Left ventricle myocardium inferior (tissue), 1 donor: ENCODE results near the gene EIF3L. TPM values are rescaled to one million over a fixed set of nuclear protein-coding genes. Genes with fewer than 3 reads are reported as not detected.
"Not testable (repeated sequence)": the region's sequence is repeated elsewhere in the genome, so short reads cannot be mapped to it uniquely, and the experiment has no call there.

Source experiments
- DNase-seq: peaks from one replicate; pipeline ENCODE4 v3.0.0-alpha.2; 2020
- H3K27ac ChIP-seq: fragments of 200-600 bp; replicated peaks from 2 replicates; pipeline ENCODE4 v1.8.0; 2021
- H3K27me3 ChIP-seq: fragments of 200-600 bp; 2 replicates; pipeline ENCODE4 v1.8.0; 2021; ENCODE audit warnings: low read depth
- H3K36me3 ChIP-seq: fragments of 200-600 bp; 2 replicates; pipeline ENCODE4 v1.8.0; 2021
- H3K4me1 ChIP-seq: fragments of 200-600 bp; 2 replicates; pipeline ENCODE4 v1.8.0; 2021
- H3K4me3 ChIP-seq: fragments of 200-600 bp; 2 replicates; pipeline ENCODE4 v1.8.0; 2021; ENCODE audit warnings: mild to moderate bottlenecking, moderate library complexity
- H3K9me3 ChIP-seq: fragments of 200-600 bp; replicated peaks from 2 replicates; pipeline ENCODE4 v1.8.0; 2021
- CTCF ChIP-seq: fragments of 200-600 bp; IDR thresholded peaks from 2 replicates; pipeline ENCODE4 v1.8.0; 2021; ENCODE audit warnings: antibody characterized with exemption, mild to moderate bottlenecking, borderline replicate concordance
- intact Hi-C: fragments of 100-400 bp; cut with micrococcal nuclease; formaldehyde crosslinking; loops from one replicate; pipeline ENCODE4 v1.11.0; 2022
- long read RNA-seq: library from polyadenylated mRNA; unstranded; transcript quantifications from one replicate; pipeline ENCODE4 v2.0.0, GENCODE V29; 2021
- total RNA-seq: library from RNA; stranded (reverse); fragmentation: NEBNext Ultra II Directional; extraction: Animal tissue kit (Norgen Biotek cat#: 25700); gene quantifications from one replicate; pipeline ENCODE4 v1.2.1, GENCODE V29; 2021
- donor health status: DM: no; HTN: yes; CAD: no; lungs with severe emphysema.

Gene EIF3L
- total RNA-seq, result 379 TPM
- long read RNA-seq, transcript EIF3L-203 (13 exons, 3,220 nt), result major isoform, 424 of 470 reads
- long read RNA-seq, partial matches to known transcripts, result 25 of 470 reads
- long read RNA-seq, other reads (novel, unspliced or antisense), result 20 of 470 reads

- peak; percentile 89 for DNase-seq
- intact Hi-C loops, result no loop called here
- no peaks in the 10 kb centered on the region for H3K27me3 ChIP-seq
- peaks cover 64% of the 10 kb centered on the region for H3K4me1 ChIP-seq
- TF ChIP-seq CTCF, result no peak
- H3K27ac ChIP-seq, result peak within 1 kb of the TSS; percentile 93
- H3K36me3 ChIP-seq, result peaks cover 33% of the 10 kb centered on the region
- peak within 1 kb of the TSS; percentile 80 for H3K4me3 ChIP-seq
- H3K9me3 ChIP-seq, result no peaks in the 10 kb centered on the region
Measured at GRCh38 chr22:37849089-37849751, at the start of gene EIF3L. TSS of gene EIF3L (plus strand) at chr22:37849419. CDS start at chr22:37849450, 31 bp downstream.

GRCh38 chr22:37799979-37800378, 49.2 kb upstream of the EIF3L start:
- H3K4me1 ChIP-seq, result peaks cover 27% of the 10 kb centered on the region
- not testable (repeated sequence) for H3K36me3 ChIP-seq, H3K27ac ChIP-seq, DNase-seq, H3K27me3 ChIP-seq, H3K9me3 ChIP-seq, H3K4me3 ChIP-seq
- intact Hi-C loops, result loop anchor here (10.0 kb wide), 1 partner anchor 155 kb away; no protein-coding TSS in a partner anchor

GRCh38 chr22:37801946-37802309, 47.3 kb upstream of the EIF3L start:
- no peaks in the 10 kb centered on the region for H3K27me3 ChIP-seq
- H3K4me1 ChIP-seq, result peaks cover 45% of the 10 kb centered on the region
- no peaks in the 10 kb centered on the region for H3K36me3 ChIP-seq
- DNase-seq, result no peak
- H3K4me3 ChIP-seq, result peak overlapping the region; percentile 74
- TF ChIP-seq CTCF, result no peak
- intact Hi-C loops, result no loop called here
- H3K27ac ChIP-seq, result no peak overlapping the region
- no peaks in the 10 kb centered on the region for H3K9me3 ChIP-seq

GRCh38 chr22:37802310-37803194, 46.7 kb upstream of the EIF3L start:
- Histone ChIP-seq H3K27ac (peak overlapping the region; percentile 54), H3K36me3 (no peaks in the 10 kb centered on the region), H3K4me3 (peak overlapping the region; percentile 74), H3K27me3 (no peaks in the 10 kb centered on the region), H3K9me3 (no peaks in the 10 kb centered on the region), H3K4me1 (peaks cover 51% of the 10 kb centered on the region)
- intact Hi-C loops, result no loop called here
- TF ChIP-seq CTCF, result no peak
- DNase-seq, result peak; percentile 70

GRCh38 chr22:37803195-37803638, 46.0 kb upstream of the EIF3L start:
- H3K27ac ChIP-seq, result no peak overlapping the region
- intact Hi-C loops, result no loop called here

More at GRCh38 chr22:37803195-37803638, 46.0 kb upstream of the EIF3L start:
- H3K4me1 ChIP-seq, result peaks cover 56% of the 10 kb centered on the region
- peak overlapping the region; percentile 74 for H3K4me3 ChIP-seq
- no peaks in the 10 kb centered on the region for H3K9me3 ChIP-seq
- DNase-seq, result no peak
- H3K27me3 ChIP-seq, result no peaks in the 10 kb centered on the region
- no peak for TF ChIP-seq CTCF
- H3K36me3 ChIP-seq, result no peaks in the 10 kb centered on the region
